K562 (cell line): ENCODE data around the gene PROP1. TPM values are rescaled to one million over a fixed set of nuclear protein-coding genes. Genes with fewer than 3 reads are reported as not detected.
"Not testable (repeated sequence)": the region's sequence is repeated elsewhere in the genome, so short reads cannot be mapped to it uniquely, and the experiment has no call there.

Experiments used
- ATAC-seq: fragments of 200-7000 bp; cut with Tn5 transposase; 3 replicates; pipeline ENCODE4 v1.9.1; 2020; ENCODE audit warnings: moderate library complexity
- BruUV-seq: library from RNA; stranded (reverse); fragments of 400-500 nt; replicated peaks from 2 replicates; lab custom pipeline; 2021; lab: Mats Ljungman, UMichigan
- CTCF ChIA-PET: fragments of 300-600 bp; formaldehyde crosslinking; extraction: SDS; loops from one replicate; lab custom pipeline; 2021; ENCODE audit warnings: low intra/inter-chr PET ratio; lab: Yijun Ruan, JAX
- POLR2A ChIA-PET: fragments of 300-600, 350-650 bp; sonication (Branson Sonifier 250); formaldehyde crosslinking; extraction: SDS; loops from one replicate; lab custom pipeline; 2021; ENCODE audit warnings: antibody characterized with exemption, inconsistent platforms; lab: Yijun Ruan, JAX
- DNase-seq, 4 experiments: peaks; one replicate each; pipeline versions ENCODE4 v3.0.0 to v3.0.0-alpha.2; 2011 to 2018; ENCODE audit warnings: low spot score in 3 of 4, mixed read lengths in 3 of 4; ENCODE audit errors: extremely low read depth in 1 of 4
- FAIRE-seq: peaks from 2 replicates; lab custom pipeline; 2011; peaks lifted over from hg19 to GRCh38; lab: Jason Lieb, UNC
- H2AFZ ChIP-seq: 2 replicates; pipeline ENCODE4 v1.6.0; 2011; ENCODE audit warnings: low read depth, low read length, control low read depth, inconsistent platforms
- H3K27ac ChIP-seq: fragments of 200-600 bp; 3 replicates; pipeline ENCODE4 v1.8.0; 2011; ENCODE audit warnings: low read depth, mild to moderate bottlenecking, control low read depth, inconsistent platforms, low read length, moderate library complexity, mixed read lengths; ENCODE audit errors: extremely low read depth
- H3K27me3 ChIP-seq, 2 experiments: fragments of 300-600 bp in 1 of 2; 2 replicates in 1 of 2; 3 replicates in 1 of 2; pipeline versions ENCODE4 v1.6.0 to v1.8.0; 2011; ENCODE audit warnings: inconsistent platforms in 2 of 2, low read length in 2 of 2, mild to moderate bottlenecking in 1 of 2, mixed read lengths in 1 of 2, moderate library complexity in 1 of 2; ENCODE audit not compliant: control insufficient read depth in 2 of 2, insufficient read depth in 2 of 2
- H3K36me3 ChIP-seq: fragments of 300-600 bp; 3 replicates; pipeline ENCODE4 v1.8.0; 2011; ENCODE audit warnings: mild to moderate bottlenecking, low read length, inconsistent platforms; ENCODE audit not compliant: control insufficient read depth, insufficient read depth
- H3K4me1 ChIP-seq, 2 experiments: fragments of 200-600 bp in 1 of 2; replicated peaks in 1 of 2; 2 replicates in 1 of 2; 3 replicates in 1 of 2; pipeline versions ENCODE4 v1.5.1 to v1.8.0; 2011; ENCODE audit warnings: inconsistent platforms in 2 of 2, low read length in 2 of 2, mild to moderate bottlenecking in 1 of 2, mixed read lengths in 1 of 2, moderate library complexity in 1 of 2; ENCODE audit not compliant: control insufficient read depth in 2 of 2, insufficient read depth in 2 of 2
- H3K4me2 ChIP-seq: 2 replicates; pipeline ENCODE4 v1.6.1; 2011; ENCODE audit warnings: low read length, control low read depth, inconsistent platforms, mixed read lengths; ENCODE audit not compliant: insufficient read depth
- H3K4me3 ChIP-seq: fragments of 200-600 bp; sonication (generic), shearing (Covaris generic); 2 replicates; pipeline ENCODE4 v1.5.1; 2016; ENCODE audit warnings: control low read depth, inconsistent platforms
- H3K79me2 ChIP-seq: fragments of 200-600 bp; 3 replicates; pipeline ENCODE4 v1.8.0; 2011; ENCODE audit warnings: low read length, inconsistent platforms; ENCODE audit not compliant: control insufficient read depth, insufficient read depth
- H3K9ac ChIP-seq, 2 experiments: 2 replicates each; pipeline versions ENCODE4 v1.6.0 to v1.6.1; 2011; ENCODE audit warnings: low read depth in 2 of 2, low read length in 2 of 2, control low read depth in 1 of 2, inconsistent platforms in 1 of 2, mild to moderate bottlenecking in 1 of 2, mixed read lengths in 1 of 2; ENCODE audit not compliant: insufficient read depth in 1 of 2
- H3K9me1 ChIP-seq: one replicate; pipeline ENCODE4 v1.6.0; 2011; ENCODE audit warnings: inconsistent platforms, mild to moderate bottlenecking, low read length, moderate library complexity; ENCODE audit not compliant: control insufficient read depth, insufficient read depth
- H3K9me3 ChIP-seq: replicated peaks from 2 replicates; pipeline ENCODE4 v1.5.1; 2011; ENCODE audit warnings: low read depth, low read length, inconsistent platforms; ENCODE audit not compliant: control insufficient read depth, insufficient read depth
- H4K20me1 ChIP-seq: replicated peaks from 2 replicates; pipeline ENCODE4 v1.6.1; 2011; ENCODE audit warnings: low read length, inconsistent platforms, mixed read lengths; ENCODE audit not compliant: control insufficient read depth, insufficient read depth
- WGBS: fragments of 100-300 bp; shearing (Covaris generic); methylation state at CpG from one replicate; pipeline ENCODE4 v1.1.6; 2016; ENCODE audit warnings: low coverage, mixed read lengths; ENCODE audit not compliant: insufficient coverage; ENCODE audit errors: missing lambda C conversion rate; 5-methylcytosine and 5-hydroxymethylcytosine counted together
- in situ Hi-C: fragments of 300-500 bp; cut with MboI; formaldehyde crosslinking; loops from 4 replicates; pipeline ENCODE4 v1.15.0; 2018; ENCODE audit warnings: inconsistent platforms, mixed read lengths
- intact Hi-C: fragments of 100-400 bp; cut with micrococcal nuclease; formaldehyde crosslinking; loops from 2 replicates; pipeline ENCODE4 v1.14.2; 2022
- polyA plus RNA-seq, 8 experiments: library from polyadenylated mRNA; depleted of rRNA in 4 of 8; stranded (reverse) in 5 of 8; unstranded in 3 of 8; fragments of >200 nt; fragmentation: Nextera tagmentation in 2 of 8; fragmentation: Illumina TruSeq in 1 of 8; extraction: Ambion mirVana in 2 of 8; extraction: Trizol in 1 of 8; gene quantifications; 2 replicates each; pipeline versions ENCODE4 v1.2.1 to v1.2.3, GENCODE V29; 2011 to 2014; ENCODE audit warnings: inconsistent platforms in 1 of 8, missing spikeins in 1 of 8
- total RNA-seq, 7 experiments: library from RNA; depleted of rRNA in 6 of 7; stranded (reverse); fragments of >200 nt in 6 of 7; fragmentation: Illumina TruSeq in 2 of 7; extraction: Trizol in 2 of 7; gene quantifications; 2 replicates each; pipeline versions ENCODE4 v1.2.1 to v1.2.3, GENCODE V29; 2011 to 2021; ENCODE audit warnings: low replicate concordance in 1 of 7

The PROP1 gene
- total and polyA plus RNA-seq, 9 of the 15 experiments (the other 6 are each of a cell fraction or from before 2014, with no cell fraction given) = not detected

DNA sequence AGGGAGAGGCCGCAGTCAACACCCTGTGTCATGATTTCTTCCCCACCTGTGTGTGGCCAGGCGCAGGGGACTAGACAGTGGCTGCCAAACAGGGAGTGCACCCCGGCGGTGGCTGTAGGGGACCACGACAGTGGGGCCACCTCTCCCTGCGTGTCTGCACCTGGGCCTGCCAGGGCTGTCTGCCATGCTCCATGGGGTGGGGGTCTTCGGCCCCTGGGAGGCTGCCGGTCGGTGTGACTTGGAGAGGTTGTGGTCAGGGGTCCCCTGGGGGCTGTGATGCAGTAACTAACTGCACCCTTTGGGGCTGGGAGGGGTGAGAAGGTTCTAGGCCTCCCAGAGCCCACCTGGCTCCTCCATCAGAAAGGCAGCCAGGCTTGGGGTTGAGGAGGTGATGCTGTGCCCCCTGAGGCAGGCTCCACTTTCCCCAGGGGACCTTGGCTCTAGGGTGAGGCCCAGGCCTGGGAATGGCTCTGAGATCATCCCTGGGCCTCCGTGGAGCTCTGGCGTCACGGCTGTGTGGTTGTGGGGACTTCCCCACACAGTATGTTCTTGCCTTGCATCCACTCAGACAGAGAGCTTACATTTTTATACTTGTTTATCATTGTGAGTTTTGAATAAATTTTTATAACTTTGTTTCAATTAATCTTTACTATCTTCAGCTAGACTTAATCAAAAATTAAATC, 50.3 kb downstream of the PROP1 start:
- intact Hi-C loops, H2AFZ ChIP-seq, BruUV-seq, ATAC-seq, H3K9me3 ChIP-seq, H3K27ac ChIP-seq, H3K9me1 ChIP-seq, H4K20me1 ChIP-seq, H3K27me3 ChIP-seq, POLR2A ChIA-PET, H3K36me3 ChIP-seq, H3K9ac ChIP-seq, DNase-seq, H3K4me1 ChIP-seq, CTCF ChIA-PET, H3K79me2 ChIP-seq, H3K4me3 ChIP-seq, FAIRE-seq, H3K4me2 ChIP-seq: not testable (repeated sequence)
- in situ Hi-C loops = loop anchor here (5.0 kb wide), 1 partner anchor 1572 kb away; no protein-coding TSS in a partner anchor
- WGBS = 15% methylated on average over 8 of the region's 12 CpGs

DNA sequence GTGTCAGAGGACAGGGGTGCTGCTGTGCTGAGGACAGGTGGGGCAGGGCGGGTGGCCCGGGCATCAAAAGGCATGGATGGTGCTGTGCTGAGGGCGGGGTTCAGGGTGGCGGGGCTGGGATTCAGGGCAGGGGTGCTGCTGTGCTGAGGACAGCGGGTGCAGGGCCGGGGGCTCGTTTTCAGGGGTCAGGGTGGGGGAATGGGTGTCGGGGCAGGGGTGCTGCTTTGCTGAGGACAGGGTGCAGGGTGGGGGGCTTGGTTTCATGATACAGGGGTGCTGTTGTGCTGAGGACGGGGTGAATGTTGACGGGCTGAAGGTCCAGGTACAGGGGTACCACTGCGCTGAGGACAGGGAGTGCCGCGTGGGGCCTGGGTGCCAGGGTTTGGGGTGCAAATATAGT, 50.9 kb downstream of the PROP1 start:
- in situ Hi-C loops = loop anchor here (5.0 kb wide), 1 partner anchor 1572 kb away; no protein-coding TSS in a partner anchor
- CTCF ChIA-PET, H3K27me3 ChIP-seq, H3K27ac ChIP-seq, H3K9me3 ChIP-seq, DNase-seq, ATAC-seq, H3K4me3 ChIP-seq, H2AFZ ChIP-seq, H3K79me2 ChIP-seq, H3K36me3 ChIP-seq, H3K9me1 ChIP-seq, H3K4me1 ChIP-seq, H3K9ac ChIP-seq, POLR2A ChIA-PET, FAIRE-seq, BruUV-seq, H3K4me2 ChIP-seq, H4K20me1 ChIP-seq, intact Hi-C loops: not testable (repeated sequence)
- WGBS = 22% methylated on average over 5 of the region's 13 CpGs

DNA sequence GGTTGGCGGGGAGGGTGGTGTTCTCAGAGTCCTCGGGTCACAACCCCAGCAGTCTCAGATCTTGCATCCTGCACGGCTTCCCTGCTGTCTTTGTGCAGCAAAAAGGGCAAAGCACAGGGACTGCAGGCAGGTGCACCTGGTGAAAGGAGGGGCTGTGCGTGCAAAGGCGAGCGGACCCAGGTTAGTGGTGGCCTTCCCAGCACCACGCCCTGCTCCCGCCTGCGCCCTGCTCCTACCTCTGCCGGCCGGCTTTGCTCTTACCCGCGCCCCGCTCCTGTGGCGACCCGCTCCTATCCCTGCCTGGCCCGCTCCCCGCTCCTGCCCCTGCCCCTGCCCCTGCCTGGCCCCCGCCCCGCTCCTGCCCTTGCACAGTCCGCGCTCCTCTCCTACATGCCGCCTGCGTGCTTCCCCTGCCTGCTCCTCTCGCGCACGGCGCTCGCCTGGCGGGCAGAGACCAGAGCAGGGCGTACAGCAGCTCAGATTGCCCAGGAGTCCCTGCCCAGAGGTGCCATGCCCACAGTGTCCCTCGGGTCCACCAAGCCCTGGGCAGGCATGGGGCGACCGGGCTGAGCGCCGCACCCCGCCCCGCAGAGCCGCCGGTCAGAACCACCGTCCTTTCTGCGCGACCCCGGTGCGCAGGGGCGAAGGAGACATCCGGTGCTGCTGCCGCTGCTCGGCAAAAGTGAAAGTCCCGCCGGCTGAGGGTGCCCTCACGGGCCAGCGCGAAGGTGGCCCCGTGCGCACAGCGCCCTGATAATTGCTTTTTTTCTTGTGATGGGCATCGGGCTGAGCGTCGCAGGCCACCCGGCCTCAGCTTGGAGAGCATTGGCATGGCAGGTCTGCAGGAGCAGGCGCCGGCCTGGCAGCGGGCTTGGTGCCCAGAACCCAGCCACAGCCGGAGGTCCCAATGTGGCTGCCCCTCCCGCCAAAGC, 52.0 kb downstream of the PROP1 start:
- H3K4me2 ChIP-seq, H4K20me1 ChIP-seq, H3K27me3 ChIP-seq, H3K79me2 ChIP-seq, ATAC-seq, H3K9ac ChIP-seq, H3K9me1 ChIP-seq, H2AFZ ChIP-seq, H3K4me1 ChIP-seq, H3K36me3 ChIP-seq, CTCF ChIA-PET, FAIRE-seq, BruUV-seq, H3K27ac ChIP-seq, H3K9me3 ChIP-seq, intact Hi-C loops, H3K4me3 ChIP-seq, POLR2A ChIA-PET, in situ Hi-C loops, DNase-seq: not testable (repeated sequence)
- 69% methylated on average over 14 of the region's 66 CpGs for WGBS
